ENCODE measurements around the gene HSPA12A.

- TF ChIP-seq CTCF (IDR thresholded peaks at IDR 0.05) (no peak), POLR2A (IDR thresholded peaks at IDR 0.05; ENCODE audit: low read depth) (no peak), POLR2AphosphoS5 (IDR thresholded peaks at IDR 0.05) (no peak)
Measured at GRCh38 chr10:116671274-116671926, 71.0 kb downstream of the HSPA12A start.

Measured in esophagus muscularis mucosa (tissue), 3 donors.